Activated T-helper 1 cell treated with anti-CD3 and anti-CD28 coated beads, Interleukin-2, amount 50 U/mL, for 16 hours (primary cell): ENCODE results near the gene INO80B.
"Not testable (repeated sequence)": the region's sequence is repeated elsewhere in the genome, so short reads cannot be mapped to it uniquely, and the experiment has no call there.

ENCODE experiments used
- DNase-seq, 2 donors: peaks; one replicate each; pipeline ENCODE4 v3.0.0-alpha.2; 2020; ENCODE audit warnings: low read depth in 1 of 2, low spot score in 1 of 2

INO80B gene

GRCh38 chr2:74454654-74455511 lies at the start of gene INO80B:
Gene INO80B (plus strand): TSS chr2:74455087. CDS start chr2:74455117, 30 bp downstream.
- DNase-seq = peak; percentile 94 to 96

GRCh38 chr2:74406035-74406434 lies 48.9 kb upstream of the INO80B start:
- no peak for DNase-seq

- no peak for DNase-seq
Measured at GRCh38 chr2:74407682-74408081, 47.2 kb upstream of the INO80B start.

GRCh38 chr2:74413001-74413698 lies 41.7 kb upstream of the INO80B start:
- DNase-seq = no peak

GRCh38 chr2:74414441-74414840 lies 40.4 kb upstream of the INO80B start:
- DNase-seq = no peak

GRCh38 chr2:74414881-74415761 lies 39.8 kb upstream of the INO80B start:
- DNase-seq = no peak

- no peak for DNase-seq
Measured at GRCh38 chr2:74415762-74416395, 39.0 kb upstream of the INO80B start.

- no peak for DNase-seq
Measured at GRCh38 chr2:74416778-74417177, 38.1 kb upstream of the INO80B start.

- DNase-seq = no peak
Measured at GRCh38 chr2:74417197-74417596, 37.7 kb upstream of the INO80B start.

GRCh38 chr2:74417763-74418162 lies 37.1 kb upstream of the INO80B start:
- no peak for DNase-seq

- DNase-seq = no peak
Measured at GRCh38 chr2:74418312-74418711, 36.6 kb upstream of the INO80B start.

GRCh38 chr2:74419345-74419744 lies 35.5 kb upstream of the INO80B start:
- no peak for DNase-seq

- no peak for DNase-seq
Measured at GRCh38 chr2:74420006-74420405, 34.9 kb upstream of the INO80B start.

- DNase-seq = not testable (repeated sequence)
Measured at GRCh38 chr2:74420443-74421103, 34.3 kb upstream of the INO80B start.

- peak; percentile 89 to 91 for DNase-seq
Measured at GRCh38 chr2:74421221-74421870, 33.5 kb upstream of the INO80B start, which contains the start of the genes C2orf81 and WDR54. Gene C2orf81 (minus strand): TSS chr2:74421619. CDS start chr2:74421560, 59 bp downstream. Gene WDR54 (plus strand): TSS chr2:74421730. CDS start chr2:74422154, 424 bp downstream.

- no peak for DNase-seq
Measured at GRCh38 chr2:74423231-74424095, 31.4 kb upstream of the INO80B start.

GRCh38 chr2:74424139-74424992 lies 30.5 kb upstream of the INO80B start:
- DNase-seq = no peak

- DNase-seq = no peak
Measured at GRCh38 chr2:74424995-74425406, 29.9 kb upstream of the INO80B start.
